A673 (cell line): ENCODE results near the gene DMXL1. TPM values are rescaled to one million over a fixed set of nuclear protein-coding genes. Genes with fewer than 3 reads are reported as not detected.

Experiments
- BruUV-seq: library from RNA; stranded (reverse); fragments of 400-500 nt; replicated peaks from 2 replicates; lab custom pipeline; 2021; lab: Mats Ljungman, UMichigan
- CTCF ChIA-PET: fragments of 300-600 bp; sonication (Branson Sonifier 250); formaldehyde crosslinking; loops from one replicate; lab custom pipeline; 2022; ENCODE audit warnings: antibody characterized with exemption; lab: Charles Lee
- POLR2A ChIA-PET: fragments of 300-600 bp; sonication (Branson Sonifier 250); formaldehyde crosslinking; loops from one replicate; lab custom pipeline; 2022; ENCODE audit warnings: antibody characterized with exemption; ENCODE audit not compliant: low non-redundant PET; lab: Charles Lee
- DNase-seq: peaks from one replicate; pipeline ENCODE4 v3.0.0-alpha.2; 2015; ENCODE audit warnings: low spot score
- H3K27ac ChIP-seq: fragments of 200-600 bp; sonication (generic); 2 replicates; pipeline ENCODE4 v1.5.1; 2016; ENCODE audit warnings: mixed run types, low read depth, mild to moderate bottlenecking, mixed read lengths, antibody characterized with exemption, low read length; ENCODE audit not compliant: poor library complexity, severe bottlenecking
- H3K27me3 ChIP-seq: fragments of 200-600 bp; sonication (generic); replicated peaks from 2 replicates; pipeline ENCODE4 v1.6.1; 2017; ENCODE audit warnings: mixed run types, low read depth, mild to moderate bottlenecking, mixed read lengths, antibody characterized with exemption, low read length; ENCODE audit not compliant: insufficient read depth, poor library complexity
- H3K36me3 ChIP-seq: fragments of 200-600 bp; sonication (generic); 2 replicates; pipeline ENCODE4 v1.6.1; 2016; ENCODE audit warnings: mixed run types, mild to moderate bottlenecking, mixed read lengths, antibody characterized with exemption, low read length; ENCODE audit not compliant: insufficient read depth, poor library complexity, severe bottlenecking
- H3K4me1 ChIP-seq: fragments of 200-600 bp; sonication (generic); 2 replicates; pipeline ENCODE4 v1.6.1; 2017; ENCODE audit warnings: mixed run types, mild to moderate bottlenecking, mixed read lengths, antibody characterized with exemption, low read length; ENCODE audit not compliant: insufficient read depth, poor library complexity, severe bottlenecking
- H3K4me3 ChIP-seq: fragments of 200-600 bp; sonication (generic); 2 replicates; pipeline ENCODE4 v1.5.1; 2016; ENCODE audit warnings: low read depth, mixed run types, mild to moderate bottlenecking, mixed read lengths, low read length; ENCODE audit not compliant: poor library complexity, severe bottlenecking
- H3K9me3 ChIP-seq: fragments of 200-600 bp; sonication (generic); 2 replicates; pipeline ENCODE4 v1.6.1; 2016; ENCODE audit warnings: mixed run types, low read depth, mild to moderate bottlenecking, mixed read lengths, antibody characterized with exemption, low read length; ENCODE audit not compliant: poor library complexity, severe bottlenecking
- EZH2 ChIP-seq: fragments of 200-600 bp; sonication (generic); IDR thresholded peaks from 2 replicates; pipeline ENCODE4 v1.6.1; 2017; ENCODE audit warnings: borderline replicate concordance, low read depth, mild to moderate bottlenecking, mixed read lengths, antibody characterized with exemption, low read length; ENCODE audit not compliant: poor library complexity, severe bottlenecking
- intact Hi-C: fragments of 100-400 bp; cut with micrococcal nuclease; formaldehyde crosslinking; loops from one replicate; pipeline ENCODE4 v1.10.0; 2022; ENCODE audit not compliant: unreplicated experiment
- total RNA-seq: library from RNA; stranded (reverse); gene quantifications from 2 replicates; pipeline ENCODE4 v1.2.3, GENCODE V29; 2021
- TF ChIP-seq, protein P1 (sequence below): fragments of 300-800, 200-600 bp; sonication (generic); conservative IDR thresholded peaks from 2 replicates; pipeline ENCODE4 v1.5.1; 2017; ENCODE audit warnings: low read depth, mild to moderate bottlenecking, antibody characterized with exemption, low read length, moderate library complexity, mixed read lengths

The DMXL1 gene
- total RNA-seq, 1 experiment from 2014 or later = 30.9 TPM

DNA sequence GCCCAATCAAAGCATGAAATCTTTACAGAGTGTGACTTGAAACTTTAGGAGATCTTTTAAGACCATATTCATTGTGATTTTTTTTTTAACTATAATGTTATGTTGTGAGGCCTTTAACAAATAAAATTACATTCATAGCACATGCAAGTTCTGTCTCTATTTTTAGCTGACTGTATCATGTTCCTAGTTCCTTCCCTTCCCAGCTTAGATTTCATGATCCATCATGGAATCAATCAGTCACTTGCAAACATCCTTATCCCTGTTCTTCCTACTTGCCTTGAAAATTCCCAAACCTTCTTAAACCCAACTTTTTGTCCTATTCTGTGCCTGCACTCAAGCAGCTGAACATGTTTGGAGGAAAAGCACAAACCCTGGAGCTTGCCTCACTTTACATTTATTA, 141.8 kb downstream of the DMXL1 start:
- no peaks in the 10 kb centered on the region for H3K27me3 ChIP-seq
- no TSS peak for BruUV-seq
- intact Hi-C loops = no loop called here
- no peak for DNase-seq
- no peak overlapping the region for H3K27ac ChIP-seq
- CTCF ChIA-PET = no interaction called here
- no peaks in the 10 kb centered on the region for H3K9me3 ChIP-seq
- H3K36me3 ChIP-seq = no peaks in the 10 kb centered on the region
- POLR2A ChIA-PET = no interaction called here
- TF ChIP-seq, protein P1, sequence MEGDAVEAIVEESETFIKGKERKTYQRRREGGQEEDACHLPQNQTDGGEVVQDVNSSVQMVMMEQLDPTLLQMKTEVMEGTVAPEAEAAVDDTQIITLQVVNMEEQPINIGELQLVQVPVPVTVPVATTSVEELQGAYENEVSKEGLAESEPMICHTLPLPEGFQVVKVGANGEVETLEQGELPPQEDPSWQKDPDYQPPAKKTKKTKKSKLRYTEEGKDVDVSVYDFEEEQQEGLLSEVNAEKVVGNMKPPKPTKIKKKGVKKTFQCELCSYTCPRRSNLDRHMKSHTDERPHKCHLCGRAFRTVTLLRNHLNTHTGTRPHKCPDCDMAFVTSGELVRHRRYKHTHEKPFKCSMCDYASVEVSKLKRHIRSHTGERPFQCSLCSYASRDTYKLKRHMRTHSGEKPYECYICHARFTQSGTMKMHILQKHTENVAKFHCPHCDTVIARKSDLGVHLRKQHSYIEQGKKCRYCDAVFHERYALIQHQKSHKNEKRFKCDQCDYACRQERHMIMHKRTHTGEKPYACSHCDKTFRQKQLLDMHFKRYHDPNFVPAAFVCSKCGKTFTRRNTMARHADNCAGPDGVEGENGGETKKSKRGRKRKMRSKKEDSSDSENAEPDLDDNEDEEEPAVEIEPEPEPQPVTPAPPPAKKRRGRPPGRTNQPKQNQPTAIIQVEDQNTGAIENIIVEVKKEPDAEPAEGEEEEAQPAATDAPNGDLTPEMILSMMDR = no peak
- no peak for TF ChIP-seq EZH2
- H3K4me3 ChIP-seq = no peak overlapping the region
- H3K4me1 ChIP-seq = no peaks in the 10 kb centered on the region

DNA sequence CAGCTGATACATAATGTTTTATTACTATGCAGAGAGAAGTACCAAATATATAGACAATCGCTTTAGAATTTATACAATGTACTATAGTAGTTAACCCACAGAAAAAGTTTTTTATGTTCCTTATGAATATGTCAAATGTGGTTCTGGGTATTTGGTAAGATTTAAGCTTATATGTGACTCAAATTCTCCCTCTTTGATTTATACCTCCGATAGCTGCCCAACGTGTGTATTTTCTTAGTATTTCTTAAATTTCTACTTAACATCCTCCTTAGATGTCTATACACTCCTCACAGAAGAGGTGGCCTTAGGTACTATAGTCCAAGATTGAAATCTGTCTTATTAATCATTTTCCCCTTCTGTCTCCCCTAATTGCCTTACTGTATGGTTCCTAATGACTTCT, 146.3 kb downstream of the DMXL1 start:
- TF ChIP-seq, protein P1 = no peak
- no peak for TF ChIP-seq EZH2
- CTCF ChIA-PET = no interaction called here
- no peaks in the 10 kb centered on the region for H3K27me3 ChIP-seq
- intact Hi-C loops = no loop called here
- H3K4me1 ChIP-seq = no peaks in the 10 kb centered on the region
- H3K4me3 ChIP-seq = no peak overlapping the region
- H3K36me3 ChIP-seq = peaks cover 9% of the 10 kb centered on the region
- no peaks in the 10 kb centered on the region for H3K9me3 ChIP-seq
- no peak for DNase-seq
- BruUV-seq = no TSS peak
- no peak overlapping the region for H3K27ac ChIP-seq
- POLR2A ChIA-PET = no interaction called here

DNA sequence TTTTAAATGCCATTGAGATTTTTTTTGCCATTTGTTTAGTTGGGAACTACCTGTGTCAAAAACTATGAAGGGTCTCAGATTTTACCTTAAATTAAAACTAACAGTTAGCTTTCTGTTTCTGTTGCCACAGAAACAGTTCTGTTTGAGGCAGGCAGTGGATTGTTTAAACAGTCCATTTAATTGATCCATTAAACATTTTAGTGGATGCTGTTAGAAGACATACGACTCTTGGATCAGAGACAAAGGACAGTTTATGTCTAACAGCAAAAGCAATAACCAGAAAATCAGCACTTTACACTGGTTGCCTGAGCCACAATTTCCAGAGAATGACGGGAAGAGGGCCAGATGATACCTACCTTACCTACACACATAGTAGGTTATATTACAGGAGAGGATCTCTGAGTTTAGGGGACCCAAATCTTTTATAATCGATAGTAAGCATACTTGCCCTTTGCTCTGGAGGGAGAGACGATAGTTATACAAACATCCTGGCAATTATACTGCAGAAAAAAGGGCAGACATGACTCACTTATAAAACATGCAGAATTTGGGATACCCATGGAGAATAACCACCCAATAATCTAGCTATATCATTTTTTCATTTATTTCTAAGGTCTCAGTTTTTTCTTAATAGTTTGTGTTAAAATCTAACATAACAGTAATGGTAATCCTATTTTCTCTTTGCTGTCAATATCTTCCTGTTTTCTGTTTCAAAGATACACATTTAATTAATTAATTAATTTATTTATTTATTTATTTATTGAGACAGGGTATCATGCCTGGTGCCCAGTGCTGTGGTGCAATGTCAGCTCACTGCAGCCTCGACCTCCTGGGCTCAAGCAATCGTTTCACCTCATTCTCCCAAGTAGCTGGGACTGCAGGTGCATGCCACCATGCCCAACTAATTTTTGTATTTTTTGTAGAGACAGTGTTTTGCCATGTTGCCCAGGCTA, 148.2 kb downstream of the DMXL1 start:
- H3K4me3 ChIP-seq = no peak overlapping the region
- intact Hi-C loops = no loop called here
- H3K27me3 ChIP-seq = no peaks in the 10 kb centered on the region
- TF ChIP-seq, protein P1 = no peak
- no peaks in the 10 kb centered on the region for H3K9me3 ChIP-seq
- peaks cover 9% of the 10 kb centered on the region for H3K36me3 ChIP-seq
- no peak for DNase-seq
- no peak overlapping the region for H3K27ac ChIP-seq
- no peaks in the 10 kb centered on the region for H3K4me1 ChIP-seq
- no TSS peak for BruUV-seq
- POLR2A ChIA-PET = no interaction called here
- CTCF ChIA-PET = no interaction called here
